Colonic mucosa (tissue), 4 donors: ENCODE results near the gene DNMT3B. TPM values are rescaled to one million over a fixed set of nuclear protein-coding genes. Genes with fewer than 3 reads are reported as not detected.

Experiments used
- DNase-seq: peaks from one replicate; pipeline ENCODE4 v3.0.0-alpha.2; 2020
- H3K27ac ChIP-seq: fragments of 200-600 bp; one replicate; pipeline ENCODE4 v1.8.0; 2021
- H3K27me3 ChIP-seq: fragments of 200-600 bp; one replicate; pipeline ENCODE4 v1.8.0; 2021
- H3K36me3 ChIP-seq: fragments of 200-600 bp; one replicate; pipeline ENCODE4 v1.8.0; 2021
- H3K4me1 ChIP-seq: fragments of 200-600 bp; one replicate; pipeline ENCODE4 v1.8.0; 2021; ENCODE audit warnings: mild to moderate bottlenecking
- H3K4me3 ChIP-seq: fragments of 200-600 bp; one replicate; pipeline ENCODE4 v1.8.0; 2021
- H3K9ac ChIP-seq, 2 donors: one replicate each; pipeline ENCODE4 v1.7.0; 2013; ENCODE audit warnings: control low read depth in 2 of 2, low read depth in 2 of 2, low read length in 2 of 2
- H3K9me3 ChIP-seq: fragments of 200-600 bp; one replicate; pipeline ENCODE4 v1.8.0; 2021
- CTCF ChIP-seq: fragments of 200-600 bp; IDR thresholded peaks from one replicate; pipeline ENCODE4 v1.8.0; 2022; ENCODE audit warnings: antibody characterized with exemption, mild to moderate bottlenecking
- intact Hi-C: fragments of 100-400 bp; cut with DNase I; formaldehyde crosslinking; loops from one replicate; pipeline ENCODE4 v1.14.1; 2022
- total RNA-seq, 2 donors: library from RNA; stranded (reverse); fragmentation: NEBNext Ultra II Directional in 1 of 2; extraction: Animal tissue kit (Norgen Biotek cat#: 25700) in 1 of 2; gene quantifications; one replicate each; pipeline ENCODE4 v1.2.1, GENCODE V29; 2021
- donor health status: healthy.
- donor health status: DM: no; HTN: no; CAD: no.
- donor health status: DM: no; HTN: no; CAD: no.

The DNMT3B gene
- total RNA-seq, 2 donors from 2014 or later = 0.80 to 3.3 TPM

DNA sequence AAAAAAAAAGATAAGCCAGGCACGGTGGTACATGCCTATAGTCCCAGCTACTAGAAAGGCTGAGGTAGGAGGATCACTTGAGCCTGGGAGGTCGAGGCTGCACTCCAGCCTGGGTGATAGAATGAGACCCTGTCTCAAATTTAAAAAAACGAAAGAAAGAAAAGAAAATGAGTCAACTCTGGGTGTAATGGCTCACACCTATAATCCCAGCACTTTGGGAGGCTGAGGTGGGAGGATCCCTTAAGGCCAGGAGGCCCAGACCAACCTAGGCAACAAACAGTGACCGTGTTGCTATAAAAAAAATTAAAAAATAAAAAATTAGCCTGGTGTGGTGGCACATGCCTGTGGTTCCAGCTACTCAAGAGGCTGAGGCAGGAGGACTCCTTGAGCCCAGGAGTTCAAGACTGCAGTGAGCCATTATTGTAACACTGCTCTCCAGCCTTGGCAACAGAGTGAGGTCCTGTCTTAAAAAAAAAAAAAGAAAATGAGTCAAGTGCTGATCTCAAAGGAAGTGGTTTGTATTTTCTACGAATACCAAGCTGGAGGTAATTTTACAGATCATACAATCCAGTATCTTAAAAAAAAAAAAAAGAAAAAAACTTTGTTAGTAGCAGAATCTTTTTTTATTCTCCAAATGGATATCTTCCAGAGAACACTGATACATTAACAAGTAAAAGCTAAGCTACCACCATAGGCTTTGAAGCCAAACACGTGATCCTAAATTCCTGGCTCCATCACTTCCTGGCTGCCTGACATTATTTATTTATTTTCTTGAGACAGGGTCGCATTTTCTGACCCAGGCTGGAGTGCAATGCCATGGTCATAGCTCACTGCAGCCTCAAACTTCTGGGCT is 24.6 kb upstream of the DNMT3B start:
- DNase-seq = no peak
- Histone ChIP-seq H3K9ac (no peak overlapping the region), H3K4me1 (no peaks in the 10 kb centered on the region), H3K36me3 (no peaks in the 10 kb centered on the region), H3K27ac (no peak overlapping the region), H3K27me3 (no peaks in the 10 kb centered on the region), H3K9me3 (no peaks in the 10 kb centered on the region), H3K4me3 (no peak overlapping the region)
- no peak for TF ChIP-seq CTCF
- intact Hi-C loops = no loop called here

DNA sequence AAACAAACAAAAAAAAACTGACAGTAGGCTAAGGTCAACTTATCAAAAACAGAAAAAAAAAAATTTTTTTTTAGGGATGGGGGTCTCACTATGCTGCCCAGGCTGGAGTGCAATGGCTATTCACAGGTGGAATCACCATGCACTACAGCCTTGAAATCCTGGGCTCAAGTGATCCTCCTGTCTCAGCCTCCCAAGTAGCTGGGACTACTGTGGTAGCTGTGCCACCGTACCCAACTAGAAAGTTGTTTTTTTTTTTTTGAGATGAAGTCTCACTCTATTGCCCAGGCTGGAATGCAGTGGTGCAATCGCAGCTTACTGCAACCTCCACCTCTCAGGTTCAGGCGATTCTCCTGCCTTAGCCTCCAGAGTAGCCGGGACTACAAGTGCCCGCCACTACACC is 21.0 kb upstream of the DNMT3B start:
- Histone ChIP-seq H3K27ac (no peak overlapping the region), H3K4me1 (no peaks in the 10 kb centered on the region), H3K27me3 (no peaks in the 10 kb centered on the region), H3K9ac (no peak overlapping the region), H3K9me3 (no peaks in the 10 kb centered on the region), H3K36me3 (no peaks in the 10 kb centered on the region), H3K4me3 (no peak overlapping the region)
- intact Hi-C loops = no loop called here
- DNase-seq = no peak
- TF ChIP-seq CTCF = no peak

DNA sequence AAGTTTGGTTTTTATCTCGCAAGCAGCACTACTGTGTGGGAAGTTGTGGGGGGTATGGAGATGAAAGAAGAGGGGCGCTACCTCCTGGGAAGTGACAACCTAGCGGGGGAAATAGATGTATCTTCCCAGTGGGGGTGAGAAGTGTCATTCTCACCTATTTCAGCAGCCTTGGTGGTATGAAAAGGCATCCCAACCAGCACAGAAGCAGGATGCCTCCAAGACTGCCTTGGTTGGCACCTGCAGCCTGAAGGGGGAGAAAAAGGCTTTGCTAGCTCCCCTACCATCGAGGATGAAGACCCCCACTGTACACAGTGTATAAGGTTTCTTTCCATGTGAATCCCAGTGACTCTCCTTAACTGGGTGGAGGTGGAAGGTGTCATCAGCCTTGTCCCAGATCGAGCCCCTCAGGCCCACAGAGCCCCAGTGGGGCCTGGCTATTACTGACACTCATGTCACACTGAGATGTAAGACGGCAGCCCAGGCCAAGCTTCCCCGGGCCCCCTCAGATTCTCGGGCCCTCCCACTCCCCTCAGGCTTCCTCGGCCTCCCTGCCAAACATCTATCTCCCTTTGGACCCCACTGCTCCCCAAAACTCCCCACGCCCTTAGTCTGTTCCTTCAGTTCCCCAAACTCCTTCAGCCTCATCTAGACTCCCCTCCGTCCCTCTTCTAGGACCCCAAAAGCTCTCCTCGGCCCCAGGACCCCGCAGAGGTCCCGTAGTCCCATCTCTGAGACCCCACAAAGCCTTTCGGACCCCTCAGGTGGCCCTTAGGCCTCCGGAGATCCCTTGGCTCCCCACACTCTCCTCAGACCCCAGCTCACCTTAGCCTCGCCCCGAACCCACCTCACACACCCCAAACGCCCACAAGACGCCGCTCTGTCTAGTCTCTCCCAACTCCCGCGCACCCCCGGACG is 19.6 kb upstream of the DNMT3B start:
- DNase-seq = peak; percentile 19
- Histone ChIP-seq H3K9me3 (no peaks in the 10 kb centered on the region), H3K4me3 (peak overlapping the region; percentile 80), H3K27ac (peak overlapping the region; percentile 66), H3K27me3 (no peaks in the 10 kb centered on the region), H3K4me1 (no peaks in the 10 kb centered on the region), H3K36me3 (no peaks in the 10 kb centered on the region), H3K9ac (peak overlapping the region; percentile 87 to 96)
- intact Hi-C loops = no loop called here
- TF ChIP-seq CTCF = no peak

DNA sequence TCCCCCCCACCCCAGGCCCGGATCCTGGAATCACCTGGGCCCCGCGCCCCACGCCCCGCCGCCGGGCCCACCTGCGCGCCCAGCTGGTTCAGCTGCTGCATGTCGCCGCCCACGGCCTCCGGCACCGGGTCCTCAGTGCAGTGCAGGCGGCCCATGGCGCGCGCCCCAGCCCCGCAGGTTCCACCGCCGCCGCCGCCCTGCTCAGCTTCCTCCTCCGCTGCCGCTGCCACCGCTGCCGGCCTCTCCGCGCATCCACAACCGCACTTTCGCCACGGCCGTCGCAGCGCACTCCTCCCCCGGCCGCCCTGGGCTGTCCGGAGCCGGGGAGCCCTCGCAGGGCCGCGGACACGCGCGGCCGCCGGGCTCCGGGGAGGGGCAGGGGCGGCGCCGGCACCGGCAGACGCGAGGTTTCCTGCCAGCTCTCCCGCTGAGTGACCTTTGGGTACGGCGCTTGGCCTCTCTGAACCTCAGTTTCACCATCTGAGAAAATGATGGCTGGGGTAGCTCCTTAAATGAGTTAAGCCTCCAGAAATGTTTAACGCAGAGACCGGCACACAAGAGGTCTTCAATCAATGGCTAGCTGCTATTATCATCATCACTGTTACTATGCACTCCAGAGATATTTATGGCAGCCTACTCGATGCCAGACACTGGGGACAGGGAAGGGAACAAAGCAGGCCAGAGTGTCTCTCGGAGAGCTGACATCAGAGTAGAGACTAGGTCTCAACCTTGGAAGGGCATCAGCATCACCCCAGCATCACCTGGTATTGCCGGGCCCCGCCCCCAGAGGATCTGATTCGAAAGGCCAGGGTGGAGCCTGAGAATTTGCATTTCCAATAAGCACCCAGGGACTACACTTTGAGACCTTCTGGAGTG is 18.7 kb upstream of the DNMT3B start, which contains the start of gene COMMD7:
Gene COMMD7, minus strand, starts transcription at position 231 of the 876 bp plus-strand sequence. Its CDS starts 76 bp downstream, at position 155.
- Histone ChIP-seq H3K9ac (peak within 1 kb of the TSS; percentile 87 to 96), H3K9me3 (no peaks in the 10 kb centered on the region), H3K36me3 (no peaks in the 10 kb centered on the region), H3K4me3 (peak within 1 kb of the TSS; percentile 80), H3K27me3 (no peaks in the 10 kb centered on the region), H3K4me1 (no peaks in the 10 kb centered on the region), H3K27ac (peak within 1 kb of the TSS; percentile 66)
- intact Hi-C loops = no loop called here
- DNase-seq = peak; percentile 62
- TF ChIP-seq CTCF = no peak
